ENCODE measurements around the gene MYH13.
A peak's percentile ranks its signal among the peaks of the same experiment; 100 is the strongest.

Gene MYH13

GRCh38 chr17:10372906-10373305 is at the start of gene MYH13:
MYH13 (minus strand) TSS chr17:10373006; CDS start chr17:10364530, 8,476 bp downstream.
- DNase-seq: no peak

GRCh38 chr17:10421900-10422542 is 49.2 kb upstream of the MYH13 start, which contains the start of gene MYH8:
MYH8 (minus strand) TSS chr17:10421950; CDS start chr17:10420227, 1,723 bp downstream.
- no peak for DNase-seq

DNA sequence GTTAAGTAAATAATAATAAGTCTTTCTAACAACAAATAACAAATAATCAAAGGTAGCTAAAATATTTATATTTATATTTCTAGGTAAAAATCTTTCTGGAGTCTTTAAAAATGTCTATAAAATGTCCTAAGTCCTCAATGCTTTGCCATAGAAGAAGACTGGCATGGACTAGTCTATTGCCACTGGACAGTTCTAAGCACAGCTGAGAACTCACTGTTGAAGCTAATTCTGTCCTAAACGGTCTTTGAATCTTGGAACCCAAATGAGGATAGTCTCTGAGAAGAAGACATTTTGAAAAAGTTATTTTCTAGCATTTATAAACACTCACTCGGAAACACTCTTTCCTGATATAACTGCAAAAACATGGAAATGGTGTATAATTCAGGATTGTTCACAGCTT is 48.4 kb upstream of the MYH13 start:
- no peak for DNase-seq

DNA sequence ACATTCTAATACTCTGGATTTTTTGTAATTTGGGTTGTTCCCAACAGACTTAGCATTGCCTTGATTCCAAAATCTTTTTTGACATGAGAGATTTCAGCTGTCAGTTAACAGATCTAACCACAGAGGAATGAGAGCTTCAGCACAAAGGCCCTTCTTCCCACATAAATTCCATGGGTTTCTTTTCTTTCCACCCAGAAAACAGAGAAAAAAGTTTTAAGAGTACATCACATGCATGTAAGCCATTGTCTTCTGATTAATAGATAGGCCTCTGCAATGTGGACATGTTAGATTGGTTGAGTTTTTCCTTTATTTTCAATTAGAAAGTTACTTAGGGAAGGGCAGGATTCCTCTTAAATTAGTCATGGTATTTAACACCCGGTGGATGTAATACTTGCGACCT is 48.0 kb upstream of the MYH13 start:
- no peak for DNase-seq

DNA sequence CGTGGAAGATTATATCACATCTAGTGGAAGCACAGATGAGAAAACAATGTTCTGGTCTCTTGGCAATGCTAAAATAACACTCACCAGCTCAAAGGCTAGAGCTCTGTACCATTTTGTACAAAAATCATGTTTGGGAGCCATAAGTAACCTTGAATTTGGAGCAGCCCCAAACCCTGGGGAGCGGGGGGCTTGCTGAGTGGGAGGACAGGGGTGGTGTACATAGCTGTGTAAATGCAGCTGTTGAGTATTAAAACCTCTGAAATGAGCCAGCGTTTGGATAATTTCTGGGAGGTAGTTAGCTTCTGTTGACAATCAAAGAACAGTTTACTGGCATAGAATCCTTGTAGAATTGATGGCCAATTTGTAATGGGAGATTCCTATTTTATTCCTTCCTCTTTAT is 44.6 kb upstream of the MYH13 start:
- no peak for DNase-seq

DNA sequence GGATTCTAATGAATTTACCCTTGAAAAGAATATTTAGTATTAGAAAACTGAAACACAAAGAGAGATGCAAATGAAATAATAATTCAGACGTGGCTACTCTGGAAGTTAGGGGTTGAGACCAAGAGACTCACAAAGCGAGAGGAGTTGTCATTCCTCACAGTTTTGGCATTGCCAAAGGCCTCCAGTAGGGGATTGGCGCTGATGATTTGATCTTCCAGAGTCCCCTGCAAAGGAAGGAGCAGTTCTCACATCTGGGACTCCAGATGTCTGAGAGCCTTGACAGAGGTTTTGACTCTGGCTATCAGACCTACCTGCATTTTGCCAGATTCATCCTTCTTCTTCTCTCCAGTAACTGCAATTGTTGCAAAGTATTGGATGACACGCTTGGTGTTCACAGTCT is 42.4 kb upstream of the MYH13 start:
- no peak for DNase-seq

- no peak for DNase-seq
Observed at GRCh38 chr17:10403589-10403988, 30.8 kb upstream of the MYH13 start.

GRCh38 chr17:10398352-10398751 is 25.5 kb upstream of the MYH13 start:
- DNase-seq: no peak

- no peak for DNase-seq
Observed at GRCh38 chr17:10396524-10397163, 23.8 kb upstream of the MYH13 start.

GRCh38 chr17:10394201-10394887 is 21.5 kb upstream of the MYH13 start:
- no peak for DNase-seq

GRCh38 chr17:10392880-10393279 is 20.1 kb upstream of the MYH13 start:
- no peak for DNase-seq

GRCh38 chr17:10385871-10386270 is 13.1 kb upstream of the MYH13 start:
- peak; percentile 1 for DNase-seq

- no peak for DNase-seq
Observed at GRCh38 chr17:10384175-10384574, 11.4 kb upstream of the MYH13 start.

DNA sequence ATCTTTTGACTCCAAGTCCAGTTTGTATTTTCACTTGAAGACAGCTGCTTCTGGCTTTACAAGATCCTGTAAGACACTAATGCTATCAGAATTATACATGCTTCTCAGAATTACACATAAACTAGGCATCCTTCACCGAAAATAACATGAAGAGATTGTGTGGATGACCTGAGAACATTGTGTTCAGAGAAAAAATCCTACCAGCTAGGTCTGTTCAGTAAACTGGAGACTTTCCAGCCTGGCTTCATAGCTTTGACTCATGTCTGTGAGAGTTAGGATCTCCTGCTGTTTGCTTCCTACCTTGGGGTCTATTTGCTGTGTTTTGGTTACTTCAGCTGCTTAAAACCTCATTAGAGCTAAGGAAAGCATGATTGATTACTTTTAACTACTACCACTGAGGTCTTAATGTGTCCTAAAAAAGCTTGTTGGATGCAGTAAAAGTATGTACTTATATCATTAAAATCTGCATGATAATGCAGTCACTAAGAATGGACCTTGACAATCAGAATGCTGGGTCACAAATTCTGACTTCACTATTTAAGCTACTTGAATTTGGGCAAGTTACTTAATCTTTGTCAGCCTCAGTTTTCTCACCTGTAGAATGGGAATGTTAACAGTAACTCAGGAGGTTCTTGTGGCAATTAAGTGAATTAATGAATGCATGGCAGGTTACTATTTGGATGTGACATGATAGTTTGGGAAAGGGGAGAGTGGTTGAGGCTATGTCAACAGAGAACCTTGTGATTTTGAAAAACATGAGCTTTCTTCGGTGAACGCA is 8.0 kb upstream of the MYH13 start:
- no peak for DNase-seq

DNA sequence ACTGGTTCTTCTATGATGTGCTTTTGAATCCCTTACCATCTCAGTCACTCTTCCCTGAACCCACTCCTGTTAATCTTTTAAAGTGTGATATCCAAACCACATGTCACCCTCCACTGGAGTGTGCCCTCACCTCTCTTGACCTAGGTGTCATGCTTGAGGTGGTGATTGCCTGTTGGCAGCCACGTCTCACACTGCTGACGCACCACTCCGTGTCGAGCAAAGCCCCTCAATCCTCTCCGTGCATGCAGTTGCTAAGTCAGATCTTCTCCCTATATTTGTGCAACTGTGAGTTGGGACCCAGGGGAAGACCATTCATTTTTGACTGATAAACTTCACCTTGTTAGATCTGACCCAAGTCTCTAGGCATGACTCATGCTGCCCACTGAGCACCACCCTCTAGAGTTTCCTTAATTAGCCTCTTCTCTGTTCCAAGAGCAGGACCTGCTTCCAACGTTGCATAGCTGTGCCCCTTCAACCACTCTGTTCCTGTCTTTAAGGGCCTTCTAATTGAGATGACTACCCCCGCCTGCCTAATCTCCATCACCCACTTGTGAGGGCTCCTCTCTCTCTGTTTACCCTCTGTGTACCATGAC is 2.7 kb downstream of the MYH13 start:
- no peak for DNase-seq

DNA sequence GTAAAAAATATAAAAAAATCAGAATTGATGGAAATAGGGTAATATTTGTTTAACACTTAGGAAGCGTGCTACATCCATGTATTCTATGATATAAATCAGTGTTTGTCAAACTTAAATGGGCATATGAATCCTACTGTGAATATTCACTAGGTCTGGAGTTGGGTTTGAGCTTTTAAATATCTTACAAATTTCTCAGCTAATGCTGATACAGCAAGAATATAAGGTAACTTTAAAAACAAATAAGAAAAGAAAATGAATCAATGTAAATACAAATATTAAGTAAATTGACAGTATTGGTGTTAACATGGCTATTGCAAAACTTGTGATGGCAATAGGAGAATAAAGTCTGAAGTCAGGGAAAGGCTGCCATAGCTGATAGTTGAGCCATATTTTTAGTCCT is 3.6 kb downstream of the MYH13 start:
- no peak for DNase-seq

GRCh38 chr17:10368561-10368960 is 4.2 kb downstream of the MYH13 start:
- no peak for DNase-seq

DNA sequence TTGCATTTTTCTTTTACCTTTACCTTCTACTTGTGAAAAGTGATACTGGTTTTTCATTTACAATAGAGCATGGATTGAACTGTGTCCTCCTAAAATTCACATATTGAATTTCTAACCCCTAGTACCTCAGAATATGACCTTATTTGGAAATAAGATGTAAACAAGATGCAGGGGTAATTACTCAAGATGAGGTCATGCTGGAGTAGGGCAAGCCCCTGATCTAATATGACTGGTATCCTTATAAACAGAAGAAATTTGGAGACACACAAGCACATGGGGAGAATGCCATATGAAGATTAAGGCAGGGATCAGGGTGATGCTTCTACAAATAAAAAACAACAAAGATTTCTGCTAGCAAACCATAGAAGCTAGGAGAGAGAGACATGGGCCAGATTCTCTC is 12.2 kb downstream of the MYH13 start:
- DNase-seq: no peak

DNA sequence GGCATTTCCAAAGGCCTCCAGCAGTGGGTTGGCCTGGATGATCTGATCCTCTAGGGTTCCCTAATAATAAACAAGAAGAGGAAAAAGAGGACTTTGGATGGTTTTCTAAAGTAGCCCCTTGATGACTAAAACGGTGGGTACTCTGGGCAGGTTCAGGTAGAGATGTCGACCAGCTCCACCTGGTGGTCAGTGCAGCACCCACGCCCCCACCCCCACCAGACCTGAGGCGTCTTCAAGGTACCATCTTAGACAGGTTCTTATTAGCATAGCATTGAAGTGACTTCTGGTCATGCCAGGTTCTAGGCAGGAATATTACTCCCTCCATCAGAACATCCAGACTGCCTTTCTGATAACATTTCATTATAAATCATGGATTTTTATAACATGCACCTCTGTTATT is 15.0 kb downstream of the MYH13 start:
- DNase-seq: no peak

DNA sequence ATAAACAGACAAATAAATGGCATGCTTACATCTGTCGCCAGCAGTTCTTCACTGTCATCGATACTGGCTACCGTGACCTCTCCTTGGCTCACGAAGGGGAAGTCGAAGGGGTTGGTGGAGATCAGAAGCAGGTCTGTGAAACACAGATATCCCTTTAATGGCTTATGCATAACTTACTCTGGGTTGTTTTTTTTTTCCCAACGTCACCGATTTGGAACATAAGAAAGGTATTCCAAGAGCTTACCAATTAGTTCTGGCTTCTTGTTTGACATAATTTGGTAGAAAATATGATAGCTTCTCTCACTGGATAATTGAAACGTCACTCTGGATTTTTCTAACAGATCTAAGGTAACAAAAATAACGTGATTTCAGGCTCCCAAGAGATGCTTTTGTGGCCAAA is 18.2 kb downstream of the MYH13 start:
- no peak for DNase-seq

DNA sequence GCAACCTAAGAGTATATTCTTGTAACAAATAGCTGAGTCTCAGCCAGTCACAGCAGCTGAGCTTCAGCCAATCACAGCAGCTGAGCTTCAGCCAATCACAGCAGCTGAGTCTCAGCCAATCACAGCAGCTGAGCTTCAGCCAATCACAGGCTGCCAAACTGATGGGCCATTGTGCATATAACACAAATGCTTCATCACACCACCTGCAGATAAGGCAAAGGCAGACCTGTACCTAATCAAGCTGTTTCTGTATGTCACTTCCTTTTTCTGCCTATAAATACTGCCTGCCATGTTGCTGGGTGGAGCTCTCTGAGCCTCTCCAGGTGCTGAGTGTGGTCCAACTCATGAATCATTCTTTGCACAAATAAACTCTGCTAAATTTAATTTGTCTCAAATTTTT is 19.9 kb downstream of the MYH13 start:
- no peak for DNase-seq

DNA sequence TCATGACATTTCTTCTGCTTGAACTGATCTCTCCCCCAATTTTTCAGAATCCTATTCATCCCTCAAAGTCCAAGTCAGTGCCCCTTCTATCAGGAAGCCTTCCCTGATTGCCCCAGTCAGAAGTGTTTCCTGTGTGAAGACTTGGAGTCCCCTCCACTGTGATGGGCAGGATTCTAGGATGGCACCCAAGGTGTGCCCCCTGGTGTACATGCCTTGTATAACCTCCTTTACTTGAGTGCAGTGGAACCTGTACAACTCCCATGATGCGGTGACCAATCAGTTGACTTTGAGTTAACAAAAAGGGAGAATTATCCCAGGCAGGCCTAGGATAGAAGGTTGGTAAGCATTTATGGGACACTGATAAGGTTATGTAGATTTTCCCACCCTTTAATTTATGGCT is 23.4 kb downstream of the MYH13 start:
- DNase-seq: peak; percentile 25

DNA sequence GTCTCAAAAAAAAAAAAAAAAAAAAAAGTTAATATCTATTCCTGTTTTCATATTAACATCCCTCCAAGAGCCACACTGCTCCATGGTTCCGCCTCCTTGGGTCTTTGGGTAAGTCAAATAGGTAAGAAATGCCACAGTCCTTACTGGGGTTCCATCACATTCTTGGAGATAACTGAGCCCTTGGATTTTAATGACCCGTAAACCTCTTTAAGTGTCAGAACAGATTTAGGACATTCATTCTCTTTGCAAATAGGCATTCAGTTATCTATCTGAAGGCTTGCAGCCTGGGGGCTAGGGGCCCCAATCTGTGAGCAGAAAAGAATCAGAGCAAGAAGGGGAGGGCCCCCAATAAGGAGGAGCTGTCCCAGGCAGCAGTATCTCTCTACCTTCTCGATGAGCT is 28.0 kb downstream of the MYH13 start:
- no peak for DNase-seq
